ENCODE measurements around the gene SIPA1. TPM values are rescaled to one million over a fixed set of nuclear protein-coding genes. Genes with fewer than 3 reads are reported as not detected.

Gene SIPA1
- total RNA-seq, 1 experiment from 2014 or later: 105 TPM

- ChIA-PET RAD21 (ENCODE audit: low non-redundant PET in 1 of 2, low total read pairs in 2 of 2, uncharacterized antibody in 2 of 2, unreplicated experiment in 2 of 2) (no interaction called here), POLR2A (no interaction called here), CTCF (interaction anchor here (1.1 to 3.5 kb wide), 11 partner anchors 8 to 52 kb away, joined by 3 to 28 read pairs (median 10); partner anchors contain the start of genes EHBP1L1, FAM89B and PCNX3)
- no peak overlapping the region for H3K9ac ChIP-seq (ENCODE audit: low read length)
- H3K27ac ChIP-seq (ENCODE audit: low read depth, low read length): peak overlapping the region; percentile 26; the same call in 1 of the 2 replicates
- TF ChIP-seq CTCF (IDR thresholded peaks at IDR 0.05 in 2 of 3, conservative IDR thresholded peaks at IDR 0.05 in 1 of 3; ENCODE audit: borderline replicate concordance in 1 of 3, insufficient read depth in 1 of 3, low read depth in 2 of 3, low read length in 2 of 3) (no peak), JUND (IDR thresholded peaks at IDR 0.05) (no peak), ZBTB33 (IDR thresholded peaks at IDR 0.05; ENCODE audit: extremely low read depth, insufficient replicate concordance, low read length) (no peak), EZH2phosphoT487 (IDR thresholded peaks at IDR 0.05; ENCODE audit: borderline replicate concordance) (no peak), YY1 (IDR thresholded peaks at IDR 0.05; ENCODE audit: extremely low read depth, insufficient replicate concordance, low read depth, low read length) (no peak), SIN3A (IDR thresholded peaks at IDR 0.05; ENCODE audit: low read depth) (no peak), ATF3 (IDR thresholded peaks at IDR 0.05) (no peak), RAD21 (IDR thresholded peaks at IDR 0.05; ENCODE audit: low read depth) (no peak), MAX (IDR thresholded peaks at IDR 0.05) (no peak), REST (IDR thresholded peaks at IDR 0.05; ENCODE audit: low read depth) (no peak), CEBPB (IDR thresholded peaks at IDR 0.05; ENCODE audit: low read depth) (no peak), SP1 (IDR thresholded peaks at IDR 0.05; ENCODE audit: low read depth) (no peak), POLR2AphosphoS5 (IDR thresholded peaks at IDR 0.05; ENCODE audit: low read depth, low read length) (no peak), TCF7L2 (IDR thresholded peaks at IDR 0.05; ENCODE audit: borderline replicate concordance, extremely low read depth, insufficient read depth, insufficient read length) (no peak), ELF1 (IDR thresholded peaks at IDR 0.05; ENCODE audit: borderline replicate concordance, low read depth) (no peak), ZFX (IDR thresholded peaks at IDR 0.05) (no peak), EGR1 (IDR thresholded peaks at IDR 0.05; ENCODE audit: low read depth) (no peak), FOSL1 (IDR thresholded peaks at IDR 0.05; ENCODE audit: low read depth) (no peak), CBX3 (IDR thresholded peaks at IDR 0.05; ENCODE audit: low read depth) (no peak), EZH2 (IDR thresholded peaks at IDR 0.05) (no peak)
- no peak overlapping the region for H3K4me3 ChIP-seq (replicated peaks in 1 of 2; ENCODE audit: low read depth in 1 of 2, low read length in 2 of 2)
- peaks cover 20 to 28% of the 10 kb centered on the region in 2 experiments for H3K4me1 ChIP-seq (ENCODE audit: control insufficient read depth in 1 of 2, insufficient read depth in 2 of 2, low read length in 2 of 2)
- BruUV-seq (replicated peaks): no TSS peak
- H3K4me2 ChIP-seq (ENCODE audit: low read length): no peak overlapping the region
- H3K27me3 ChIP-seq (ENCODE audit: insufficient read depth, low read length): no peaks in the 10 kb centered on the region
- peaks cover 0 to under 1% of the 10 kb centered on the region in 2 experiments; a peak in 1 of 4 replicates for H3K36me3 ChIP-seq (ENCODE audit: control insufficient read depth in 1 of 2, insufficient read depth in 2 of 2, low read length in 2 of 2)
- no peak overlapping the region for H2AFZ ChIP-seq (ENCODE audit: low read depth, low read length, poor library complexity, severe bottlenecking)
- ATAC-seq (no peak), DNase-seq (ENCODE audit: low read depth, low spot score) (no peak)
- H3K9me3 ChIP-seq (ENCODE audit: control insufficient read depth in 1 of 2, insufficient read depth in 1 of 2, low read depth in 1 of 2, low read length in 2 of 2): no peaks in the 10 kb centered on the region
- H4K20me1 ChIP-seq (ENCODE audit: insufficient read depth): no peaks in the 10 kb centered on the region
- intact Hi-C loops (cut with micrococcal nuclease): no loop called here
- H3K79me2 ChIP-seq (ENCODE audit: insufficient read depth, low read length): no peaks in the 10 kb centered on the region
- H3K9me2 ChIP-seq (ENCODE audit: insufficient read depth): no peaks in the 10 kb centered on the region
Measured at GRCh38 chr11:65592858-65593517, 44.9 kb upstream of the SIPA1 start.

All from HCT116 (cell line).